DOHH2 (cell line): ENCODE data around the gene DES.

Experiments used
- EZH2phosphoT487 ChIP-seq: fragments of 200-600 bp; sonication (generic); IDR thresholded peaks from 2 replicates; pipeline ENCODE4 v1.6.1; 2017; ENCODE audit warnings: borderline replicate concordance, mild to moderate bottlenecking, antibody characterized with exemption, low read length, moderate library complexity, mixed read lengths
- TF ChIP-seq, protein P1 (sequence below): fragments of 200-600 bp; sonication (generic); IDR thresholded peaks from one replicate; pipeline ENCODE4 v1.5.1; 2014; ENCODE audit warnings: antibody characterized with exemption, mild to moderate bottlenecking, low read depth, low read length; ENCODE audit not compliant: poor library complexity, severe bottlenecking

DNA sequence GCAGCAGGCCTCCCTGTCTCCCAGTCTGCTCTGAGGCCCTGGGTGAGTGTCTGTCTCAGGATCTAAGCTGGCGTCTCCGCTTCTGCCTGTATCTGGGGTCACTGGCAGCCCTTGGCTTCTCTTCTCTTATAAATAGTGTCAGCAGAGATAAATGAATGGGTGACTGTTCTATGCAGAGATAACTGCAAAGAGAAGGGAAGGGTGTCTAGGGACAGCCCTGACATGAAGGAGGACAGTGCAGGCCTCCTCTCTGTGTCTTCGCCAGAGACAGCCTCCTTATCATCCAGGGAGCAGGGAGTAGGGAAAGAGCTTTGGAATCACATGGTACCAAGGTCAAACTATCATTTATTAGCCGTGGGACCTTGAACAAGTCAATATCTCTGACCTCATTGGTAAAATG, 52.3 kb downstream of the DES start:
- TF ChIP-seq, protein P1, sequence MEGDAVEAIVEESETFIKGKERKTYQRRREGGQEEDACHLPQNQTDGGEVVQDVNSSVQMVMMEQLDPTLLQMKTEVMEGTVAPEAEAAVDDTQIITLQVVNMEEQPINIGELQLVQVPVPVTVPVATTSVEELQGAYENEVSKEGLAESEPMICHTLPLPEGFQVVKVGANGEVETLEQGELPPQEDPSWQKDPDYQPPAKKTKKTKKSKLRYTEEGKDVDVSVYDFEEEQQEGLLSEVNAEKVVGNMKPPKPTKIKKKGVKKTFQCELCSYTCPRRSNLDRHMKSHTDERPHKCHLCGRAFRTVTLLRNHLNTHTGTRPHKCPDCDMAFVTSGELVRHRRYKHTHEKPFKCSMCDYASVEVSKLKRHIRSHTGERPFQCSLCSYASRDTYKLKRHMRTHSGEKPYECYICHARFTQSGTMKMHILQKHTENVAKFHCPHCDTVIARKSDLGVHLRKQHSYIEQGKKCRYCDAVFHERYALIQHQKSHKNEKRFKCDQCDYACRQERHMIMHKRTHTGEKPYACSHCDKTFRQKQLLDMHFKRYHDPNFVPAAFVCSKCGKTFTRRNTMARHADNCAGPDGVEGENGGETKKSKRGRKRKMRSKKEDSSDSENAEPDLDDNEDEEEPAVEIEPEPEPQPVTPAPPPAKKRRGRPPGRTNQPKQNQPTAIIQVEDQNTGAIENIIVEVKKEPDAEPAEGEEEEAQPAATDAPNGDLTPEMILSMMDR = no peak
- no peak for TF ChIP-seq EZH2phosphoT487
